T1000 (cell line): ENCODE results near the gene PUS7.
"Not testable (repeated sequence)": the region's sequence is repeated elsewhere in the genome, so short reads cannot be mapped to it uniquely, and the experiment has no call there.

Source experiments
- DNase-seq: peaks from one replicate; lab custom pipeline; 2025; ENCODE audit warnings: mixed read lengths; lab: John Stamatoyannopoulos, UW

PUS7 gene

GRCh38 chr7:105496521-105496920 lies 25.6 kb downstream of the PUS7 start:
- DNase-seq: no peak

GRCh38 chr7:105493923-105494315 lies 28.2 kb downstream of the PUS7 start:
- DNase-seq: no peak

GRCh38 chr7:105493196-105493922 lies 28.7 kb downstream of the PUS7 start:
- DNase-seq: no peak

GRCh38 chr7:105489409-105489808 lies 32.7 kb downstream of the PUS7 start:
- DNase-seq: no peak

- DNase-seq: no peak
Observed at GRCh38 chr7:105487579-105488571, 34.2 kb downstream of the PUS7 start.

- no peak for DNase-seq
Observed at GRCh38 chr7:105480931-105481330, 41.1 kb downstream of the PUS7 start.

GRCh38 chr7:105478606-105479005 lies 43.5 kb downstream of the PUS7 start:
- DNase-seq: no peak

- no peak for DNase-seq
Observed at GRCh38 chr7:105477908-105478307, 44.2 kb downstream of the PUS7 start.

- DNase-seq: no peak
Observed at GRCh38 chr7:105474045-105474444, 48.0 kb downstream of the PUS7 start.

- no peak for DNase-seq
Observed at GRCh38 chr7:105473163-105473562, 48.9 kb downstream of the PUS7 start.

GRCh38 chr7:105470846-105471245 lies 51.2 kb downstream of the PUS7 start:
- no peak for DNase-seq

GRCh38 chr7:105470090-105470489 lies 52.0 kb downstream of the PUS7 start:
- DNase-seq: no peak

- DNase-seq: no peak
Observed at GRCh38 chr7:105462765-105463420, 59.2 kb downstream of the PUS7 start.

- no peak for DNase-seq
Observed at GRCh38 chr7:105461518-105461917, 60.6 kb downstream of the PUS7 start.

- no peak for DNase-seq
Observed at GRCh38 chr7:105457619-105458225, 64.3 kb downstream of the PUS7 start.

- DNase-seq: no peak
Observed at GRCh38 chr7:105454921-105455320, 67.2 kb downstream of the PUS7 start.

- DNase-seq: no peak
Observed at GRCh38 chr7:105454095-105454747, 67.8 kb downstream of the PUS7 start.

GRCh38 chr7:105452085-105452484 lies 70.0 kb downstream of the PUS7 start:
- DNase-seq: no peak

GRCh38 chr7:105450870-105451269 lies 71.2 kb downstream of the PUS7 start:
- not testable (repeated sequence) for DNase-seq

GRCh38 chr7:105450177-105450861 lies 71.8 kb downstream of the PUS7 start:
- DNase-seq: no peak

GRCh38 chr7:105448181-105448580 lies 73.9 kb downstream of the PUS7 start:
- no peak for DNase-seq
